Hematopoietic multipotent progenitor cell treated with erythropoietin and hydrocortisone succinate and interleukin-3 and kit ligand, for 8 days (in vitro differentiated cells): ENCODE measurements around the gene EMC10.
"Not testable (repeated sequence)": the region's sequence is repeated elsewhere in the genome, so short reads cannot be mapped to it uniquely, and the experiment has no call there.

Experiments used
- DNase-seq: peaks from one replicate; pipeline ENCODE4 v3.0.0-alpha.2; 2015

Gene EMC10

DNA sequence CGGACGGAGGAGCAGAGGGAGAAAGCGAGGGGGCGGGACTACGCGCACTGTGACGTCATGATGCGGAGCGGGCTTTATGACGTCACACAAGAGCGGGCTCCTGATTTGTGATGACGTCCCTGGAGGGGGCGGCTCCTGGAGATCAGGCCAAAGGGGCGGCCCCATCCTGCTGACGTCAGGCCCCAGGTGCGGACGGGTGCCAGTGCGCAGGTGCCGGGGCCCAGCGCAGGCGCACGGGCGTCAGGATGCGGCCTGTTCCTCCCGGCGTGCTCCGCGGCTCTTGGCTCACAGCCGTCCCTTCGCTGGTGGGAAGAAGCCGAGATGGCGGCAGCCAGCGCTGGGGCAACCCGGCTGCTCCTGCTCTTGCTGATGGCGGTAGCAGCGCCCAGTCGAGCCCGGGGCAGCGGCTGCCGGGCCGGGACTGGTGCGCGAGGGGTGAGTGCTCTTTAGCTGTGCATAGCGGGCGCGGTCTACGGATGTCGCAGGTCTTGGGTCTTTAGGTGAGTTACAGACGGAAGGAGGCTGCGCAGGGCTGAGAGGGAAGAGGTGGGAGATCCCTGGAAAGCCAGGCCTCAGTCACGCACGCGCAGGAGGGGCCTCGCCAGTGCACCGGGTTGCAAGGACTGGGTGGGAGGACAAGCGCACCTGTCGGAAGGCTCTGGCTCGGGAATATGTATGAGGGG is at the start of gene EMC10, which contains the start of gene GARIN5A:
Gene EMC10, plus strand, starts transcription at position 284 of the 683 bp plus-strand sequence. Its CDS starts 38 bp downstream, at position 322.
Gene GARIN5A, minus strand, starts transcription at position 625 of the 683 bp plus-strand sequence. Its CDS starts 460 bp downstream, at position 165.
- DNase-seq: peak; percentile 89

DNA sequence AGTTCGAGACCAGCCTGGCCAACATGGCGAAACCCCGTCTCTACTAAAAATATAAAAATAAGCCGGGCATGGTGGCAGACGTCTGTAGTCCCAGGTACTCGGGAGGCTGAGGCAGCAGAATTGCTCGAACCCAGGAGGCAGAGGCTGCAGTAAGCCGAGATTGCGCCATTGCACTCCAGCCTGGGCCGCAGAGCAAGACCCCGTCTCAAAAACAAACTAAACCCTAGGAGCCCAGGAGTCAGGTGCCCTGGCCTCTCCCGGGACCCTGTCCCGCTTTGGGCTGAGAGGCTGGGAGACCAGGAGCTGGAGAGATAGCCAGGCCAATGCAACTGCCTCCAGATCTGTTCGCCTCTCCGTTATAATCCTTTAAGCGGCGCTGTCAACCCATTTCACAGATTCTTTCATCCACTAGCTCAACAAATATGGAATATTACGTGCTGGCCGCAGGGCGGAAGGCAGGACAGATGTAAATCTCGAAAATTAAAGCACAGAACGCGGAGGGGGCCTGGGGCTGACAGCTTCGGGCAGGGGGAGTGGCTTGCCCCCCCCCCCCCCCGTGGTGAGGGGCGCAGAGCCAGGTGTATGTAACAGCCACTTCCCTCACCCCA is 48.9 kb upstream of the EMC10 start:
- DNase-seq: no peak

DNA sequence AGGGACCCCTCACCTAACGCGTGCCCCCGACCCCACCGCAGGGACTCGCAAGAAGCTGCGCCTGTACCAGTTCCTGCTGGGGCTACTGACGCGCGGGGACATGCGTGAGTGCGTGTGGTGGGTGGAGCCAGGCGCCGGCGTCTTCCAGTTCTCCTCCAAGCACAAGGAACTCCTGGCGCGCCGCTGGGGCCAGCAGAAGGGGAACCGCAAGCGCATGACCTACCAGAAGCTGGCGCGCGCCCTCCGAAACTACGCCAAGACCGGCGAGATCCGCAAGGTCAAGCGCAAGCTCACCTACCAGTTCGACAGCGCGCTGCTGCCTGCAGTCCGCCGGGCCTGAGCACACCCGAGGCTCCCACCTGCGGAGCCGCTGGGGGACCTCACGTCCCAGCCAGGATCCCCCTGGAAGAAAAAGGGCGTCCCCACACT is 48.3 kb upstream of the EMC10 start:
- peak; percentile 65 for DNase-seq

GRCh38 chr19:50428772-50429463 is 47.4 kb upstream of the EMC10 start:
- no peak for DNase-seq

DNA sequence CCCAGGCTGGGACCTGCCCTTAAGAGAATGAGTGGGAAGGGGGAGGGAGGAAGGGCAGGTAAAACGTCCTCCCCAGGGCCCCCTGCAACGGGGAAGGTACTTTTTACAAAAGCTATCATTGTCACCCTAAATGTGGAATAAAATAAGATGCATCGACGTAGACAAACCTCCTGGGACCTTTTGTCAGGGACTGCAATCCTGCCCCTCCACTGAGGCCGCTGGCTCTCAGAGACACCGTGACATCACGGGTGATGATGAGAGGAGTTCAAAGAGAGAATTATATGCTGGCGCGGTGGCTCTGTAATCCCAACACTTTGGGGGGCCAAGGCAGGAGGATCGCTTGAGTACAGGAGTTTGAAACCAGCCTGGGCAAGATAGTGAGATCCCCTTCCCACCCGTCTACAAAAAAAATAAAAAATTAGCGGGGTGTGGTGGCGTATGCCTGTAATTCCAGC is 45.4 kb upstream of the EMC10 start:
- no peak for DNase-seq

- DNase-seq: peak; percentile 74
Measured at GRCh38 chr19:50431343-50432220, 44.7 kb upstream of the EMC10 start.

GRCh38 chr19:50432221-50433028 is 43.9 kb upstream of the EMC10 start, which contains the start of gene MYBPC2:
TSS of gene MYBPC2 (plus strand) at chr19:50432892. CDS start at chr19:50432954, 62 bp downstream.
- no peak for DNase-seq

DNA sequence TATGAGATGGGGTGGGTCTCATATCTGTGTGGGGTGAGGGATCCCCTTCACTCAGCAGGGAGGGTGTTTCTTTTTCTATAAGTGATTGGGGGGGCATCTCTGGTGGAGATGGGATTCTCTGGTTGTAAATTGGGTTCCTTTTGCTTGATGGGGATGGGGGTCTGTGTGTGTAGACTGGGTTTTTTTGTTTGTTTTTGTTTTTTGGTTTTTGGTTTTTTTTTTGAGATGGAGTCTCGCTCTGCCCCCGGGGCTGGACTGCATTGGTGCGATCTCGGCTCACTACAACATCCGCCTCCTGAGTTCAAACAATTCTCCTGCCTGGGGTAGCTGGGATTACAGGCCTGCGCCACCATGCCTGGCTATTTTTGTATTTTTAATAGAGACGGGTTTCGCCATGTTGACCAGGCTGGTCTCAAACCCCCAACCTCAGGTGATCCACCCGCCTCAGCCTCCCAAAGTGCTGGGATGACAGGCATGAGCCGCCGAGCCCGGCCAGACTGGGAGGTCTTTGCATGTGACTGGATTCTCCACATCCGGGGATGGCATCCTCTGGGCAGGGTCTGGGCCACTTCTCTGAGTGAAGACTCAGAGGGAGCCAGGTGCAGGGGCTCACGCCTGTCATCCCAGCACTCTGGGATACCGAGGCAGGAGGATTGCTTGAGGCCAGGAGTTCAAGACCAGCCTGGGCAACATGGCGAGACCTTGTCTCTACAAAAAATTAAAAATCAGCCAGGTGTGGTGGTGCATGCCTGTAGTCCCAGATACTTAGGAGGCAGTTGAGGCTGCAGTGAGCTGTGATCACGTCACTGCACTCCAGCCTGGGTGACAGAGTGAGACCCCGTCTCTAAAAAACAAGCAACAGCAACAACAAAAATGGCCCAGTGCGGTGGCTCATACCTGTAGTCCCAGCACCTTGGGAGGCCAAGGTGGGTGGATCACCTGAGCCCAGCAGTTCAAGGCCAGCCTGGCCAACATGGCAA is 42.8 kb upstream of the EMC10 start:
- DNase-seq: no peak

- DNase-seq: no peak
Measured at GRCh38 chr19:50434525-50434924, 41.8 kb upstream of the EMC10 start.

DNA sequence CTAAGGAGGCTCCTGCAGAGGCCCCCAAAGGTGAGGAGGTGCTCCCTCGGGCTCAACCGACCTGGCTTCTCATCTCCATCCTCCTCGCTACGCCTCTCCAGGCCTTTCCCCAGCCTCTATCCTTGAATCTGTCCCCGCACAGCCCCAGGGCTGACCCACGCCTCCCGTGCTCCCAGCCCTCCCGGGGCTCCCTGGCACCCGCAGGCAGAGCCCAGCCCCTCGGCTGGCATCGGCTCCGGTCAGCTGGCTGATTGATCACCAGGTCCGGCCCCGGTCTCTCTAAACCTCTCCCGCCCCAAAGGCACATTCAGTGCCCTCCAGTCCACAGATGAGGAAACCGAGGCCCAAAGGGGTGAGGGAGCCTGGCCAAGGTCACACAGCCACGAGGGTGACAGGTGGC is 41.1 kb upstream of the EMC10 start:
- DNase-seq: no peak

DNA sequence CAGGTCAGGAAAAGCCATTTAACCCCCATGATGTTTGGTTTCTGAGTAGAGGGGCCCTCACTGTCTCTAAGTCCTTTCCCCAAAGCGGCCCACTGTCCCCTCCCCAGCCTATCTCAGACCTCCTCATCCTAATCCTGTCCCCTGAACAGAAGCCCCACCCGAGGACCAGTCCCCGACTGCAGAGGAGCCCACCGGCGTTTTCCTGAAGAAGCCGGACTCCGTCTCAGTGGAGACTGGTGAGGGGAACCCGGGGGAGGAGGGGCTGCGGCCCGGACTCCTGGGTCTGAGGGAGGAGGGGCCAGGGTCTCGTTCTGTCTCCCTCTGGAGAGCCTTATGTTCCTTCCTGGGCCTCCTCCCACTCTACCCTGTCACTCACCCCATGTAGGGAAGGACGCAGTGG is 40.7 kb upstream of the EMC10 start:
- no peak for DNase-seq

DNA sequence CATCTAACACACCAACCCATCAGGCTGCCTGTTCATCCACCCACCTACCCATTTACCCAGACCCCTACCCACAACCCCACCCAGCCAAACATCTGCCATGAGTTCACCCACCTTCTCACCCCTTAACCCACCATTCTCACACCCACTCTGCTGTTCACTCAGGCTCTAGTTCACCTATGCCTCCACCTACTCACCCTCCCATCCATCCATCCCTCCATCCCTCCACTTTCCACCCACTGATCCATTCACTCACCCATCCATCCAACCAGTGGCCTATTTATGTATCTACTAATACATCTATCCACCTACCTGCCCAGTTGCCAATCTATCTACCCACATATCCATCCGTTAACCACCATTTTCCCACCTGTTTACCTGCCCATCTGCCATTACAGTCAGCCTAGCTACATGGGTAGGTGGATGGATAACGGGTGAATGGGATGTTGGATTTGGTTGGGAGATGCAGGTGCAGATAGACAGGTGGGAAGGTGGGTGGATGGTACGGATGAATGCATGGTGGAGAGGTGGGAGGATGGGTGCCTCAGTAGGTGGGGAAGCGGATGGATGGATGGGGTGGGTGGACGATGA is 38.4 kb upstream of the EMC10 start:
- no peak for DNase-seq

DNA sequence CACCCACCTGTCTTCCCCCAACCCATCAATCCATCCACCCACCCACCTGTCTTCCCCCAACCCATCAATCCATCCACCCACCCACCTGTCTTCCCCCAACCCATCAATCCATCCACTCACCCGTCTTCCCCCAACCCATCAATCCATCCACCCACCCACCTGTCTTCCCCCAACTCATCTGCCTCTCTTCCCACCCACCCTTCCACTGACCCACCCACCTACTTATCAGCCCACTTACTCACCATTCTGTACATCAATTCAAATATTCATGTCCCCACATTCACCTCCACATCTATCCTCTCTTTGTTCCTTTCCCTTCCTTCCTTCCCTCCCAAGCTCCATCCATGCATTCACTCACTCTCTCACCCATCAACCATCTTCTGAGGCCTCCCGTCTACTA is 37.2 kb upstream of the EMC10 start:
- DNase-seq: not testable (repeated sequence)

DNA sequence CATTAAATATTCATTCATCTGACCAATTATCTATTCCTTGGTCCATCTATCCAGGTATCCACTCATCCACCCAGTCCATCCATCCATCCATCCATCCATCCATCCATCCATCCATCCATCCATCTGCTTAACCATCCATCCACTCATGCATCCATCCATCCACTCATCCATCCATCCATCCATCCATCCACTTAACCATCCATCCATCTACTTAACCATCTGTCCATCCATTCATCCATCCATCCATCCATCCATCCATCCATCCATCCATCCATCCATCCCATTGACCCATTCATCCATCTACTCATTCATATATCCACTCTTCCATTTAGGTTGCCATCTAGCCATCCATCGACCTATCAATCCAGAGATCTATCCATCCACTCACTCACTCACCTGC is 32.2 kb upstream of the EMC10 start:
- DNase-seq: no peak

- no peak for DNase-seq
Measured at GRCh38 chr19:50447053-50447452, 29.3 kb upstream of the EMC10 start.

DNA sequence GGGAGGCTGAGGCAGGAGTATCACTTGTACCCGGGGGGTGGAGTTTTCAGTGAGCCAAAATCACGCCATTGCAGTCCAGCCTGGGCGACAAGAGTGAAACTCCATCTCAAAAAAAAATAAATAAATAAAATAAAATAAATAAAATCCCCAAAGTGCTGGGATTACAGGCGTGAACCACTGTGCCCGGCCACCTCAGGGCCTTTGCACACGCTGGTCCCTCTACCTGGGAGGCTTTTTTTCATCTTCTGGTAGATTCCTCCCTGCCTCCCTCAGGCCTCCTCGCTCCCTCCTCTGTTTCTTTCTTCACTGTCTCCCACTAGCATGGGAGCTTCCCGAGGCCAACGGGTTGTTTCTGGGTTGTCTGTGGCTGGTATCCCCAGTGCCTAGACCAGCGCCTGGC is 28.6 kb upstream of the EMC10 start:
- no peak for DNase-seq

- DNase-seq: no peak
Measured at GRCh38 chr19:50449236-50449899, 26.9 kb upstream of the EMC10 start.

DNA sequence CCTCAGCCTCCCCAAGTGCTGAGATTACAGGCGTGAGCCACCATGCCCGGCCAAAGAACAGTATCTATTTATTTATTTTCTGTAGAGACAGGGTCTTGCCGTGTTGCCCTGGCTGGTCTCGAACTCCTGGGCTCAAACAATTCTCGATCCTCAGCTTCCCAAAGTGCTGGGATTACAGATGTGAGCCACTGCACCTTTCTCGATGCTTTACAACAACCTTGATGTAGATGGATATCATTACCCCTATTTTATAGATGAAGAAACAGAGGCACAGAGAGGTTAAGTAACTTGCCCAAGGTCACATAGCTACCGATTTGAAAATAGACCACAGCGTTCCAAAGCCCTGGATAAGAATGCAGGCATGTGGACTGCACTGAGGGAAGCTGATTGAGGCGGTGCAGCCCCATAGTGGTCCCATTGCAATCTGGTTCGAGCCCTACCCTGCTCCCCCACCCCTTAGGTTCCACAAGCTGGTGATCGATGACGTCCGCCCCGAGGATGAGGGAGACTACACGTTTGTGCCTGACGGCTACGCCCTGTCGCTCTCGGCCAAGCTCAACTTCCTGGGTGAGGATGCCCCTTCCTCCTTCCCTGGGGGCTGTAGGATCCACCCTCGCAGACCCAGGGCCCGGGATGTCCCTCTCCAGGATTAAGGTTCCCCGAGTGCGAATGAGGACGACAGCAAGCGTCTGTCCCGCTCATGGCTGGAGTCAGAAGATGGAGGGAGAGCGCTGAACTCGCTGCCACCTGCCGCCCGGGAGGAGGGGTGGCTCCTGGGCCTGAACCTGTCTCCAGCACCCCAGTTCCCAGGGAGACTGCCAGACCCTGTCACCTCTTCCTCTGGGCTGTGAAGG is 25.7 kb upstream of the EMC10 start:
- no peak for DNase-seq

DNA sequence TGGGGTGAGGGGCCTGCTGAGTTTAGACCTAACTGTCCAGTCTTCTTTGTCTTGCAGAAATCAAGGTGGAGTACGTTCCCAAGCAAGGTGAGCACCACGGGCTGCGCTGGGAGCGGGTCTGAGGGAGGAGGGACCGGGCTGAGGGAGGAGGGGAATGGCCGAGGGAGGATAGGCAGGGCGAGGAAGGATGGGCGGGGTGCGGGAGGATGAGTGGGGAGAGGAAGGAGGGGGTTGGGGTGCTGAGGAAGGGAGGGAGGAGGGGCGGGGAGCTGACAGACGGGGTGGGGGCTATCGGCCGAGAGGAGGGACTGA is 25.1 kb upstream of the EMC10 start:
- no peak for DNase-seq
